ENCODE results near the gene XAB2.

DNA sequence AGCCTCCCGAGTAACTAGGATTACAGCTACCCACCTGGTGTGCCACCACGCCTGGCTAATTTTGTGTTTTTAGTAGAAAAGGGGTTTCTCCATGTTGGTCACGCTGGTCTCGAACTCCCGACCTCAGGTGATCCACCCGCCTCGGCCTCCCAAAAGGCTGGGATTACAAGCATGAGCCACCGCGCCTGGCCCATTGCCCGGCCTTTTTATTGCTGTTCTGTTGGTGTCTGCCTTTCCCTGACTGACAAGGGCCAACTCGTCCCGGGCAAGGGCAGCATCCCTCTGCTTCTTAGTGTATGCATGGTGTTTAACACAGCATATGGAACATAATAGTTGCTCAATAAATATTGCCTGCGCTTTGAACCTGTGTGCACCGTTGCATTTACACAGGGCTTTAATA, 33.3 kb upstream of the XAB2 start:
- TF ChIP-seq CTCF (IDR thresholded peaks at IDR 0.05) (no peak), POLR2A (IDR thresholded peaks at IDR 0.05) (no peak)
